ENCODE measurements around the gene NTRK2.

The NTRK2 gene

GRCh38 chr9:84817038-84817437 is 147.5 kb downstream of the NTRK2 start:
- no peak for DNase-seq (ENCODE audit: low read depth in 2 of 2)

- DNase-seq (ENCODE audit: low read depth in 2 of 2) = no peak
Measured at GRCh38 chr9:84818791-84819190, 149.3 kb downstream of the NTRK2 start.

- no peak for DNase-seq (ENCODE audit: low read depth in 2 of 2)
Measured at GRCh38 chr9:84819491-84819991, 150.0 kb downstream of the NTRK2 start.

GRCh38 chr9:84821431-84821830 is 151.9 kb downstream of the NTRK2 start:
- no peak for DNase-seq (ENCODE audit: low read depth in 2 of 2)

GRCh38 chr9:84822589-84823233 is 153.2 kb downstream of the NTRK2 start:
- DNase-seq (ENCODE audit: low read depth in 2 of 2) = no peak

- DNase-seq (ENCODE audit: low read depth in 2 of 2) = no peak
Measured at GRCh38 chr9:84823421-84824271, 154.1 kb downstream of the NTRK2 start.

- DNase-seq (ENCODE audit: low read depth in 2 of 2) = no peak
Measured at GRCh38 chr9:84827216-84827765, 157.8 kb downstream of the NTRK2 start.

- DNase-seq (ENCODE audit: low read depth in 2 of 2) = no peak
Measured at GRCh38 chr9:84828046-84828445, 158.5 kb downstream of the NTRK2 start.

GRCh38 chr9:84829471-84829870 is 159.9 kb downstream of the NTRK2 start:
- no peak for DNase-seq (ENCODE audit: low read depth in 2 of 2)

GRCh38 chr9:84829997-84830696 is 160.6 kb downstream of the NTRK2 start:
- no peak for DNase-seq (ENCODE audit: low read depth in 2 of 2)

- DNase-seq (ENCODE audit: low read depth in 2 of 2) = no peak
Measured at GRCh38 chr9:84831377-84831776, 161.8 kb downstream of the NTRK2 start.

- no peak for DNase-seq (ENCODE audit: low read depth in 2 of 2)
Measured at GRCh38 chr9:84832453-84832852, 162.9 kb downstream of the NTRK2 start.

GRCh38 chr9:84834426-84834825 is 164.9 kb downstream of the NTRK2 start:
- no peak for DNase-seq (ENCODE audit: low read depth in 2 of 2)

GRCh38 chr9:84835745-84836144 is 166.2 kb downstream of the NTRK2 start:
- DNase-seq (ENCODE audit: low read depth in 2 of 2) = no peak

GRCh38 chr9:84838879-84839278 is 169.3 kb downstream of the NTRK2 start:
- DNase-seq (ENCODE audit: low read depth in 2 of 2) = no peak

- no peak for DNase-seq (ENCODE audit: low read depth in 2 of 2)
Measured at GRCh38 chr9:84839541-84839940, 170.0 kb downstream of the NTRK2 start.

GRCh38 chr9:84841931-84842330 is 172.4 kb downstream of the NTRK2 start:
- DNase-seq (ENCODE audit: low read depth in 2 of 2) = no peak

- no peak for DNase-seq (ENCODE audit: low read depth in 2 of 2)
Measured at GRCh38 chr9:84843175-84843824, 173.8 kb downstream of the NTRK2 start.

GRCh38 chr9:84845956-84846900 is 176.7 kb downstream of the NTRK2 start:
- DNase-seq (ENCODE audit: low read depth in 2 of 2) = no peak

- DNase-seq (ENCODE audit: low read depth in 2 of 2) = no peak
Measured at GRCh38 chr9:84846906-84847305, 177.4 kb downstream of the NTRK2 start.

All from stimulated activated CD8-positive, alpha-beta memory T cell treated with anti-CD3 and anti-CD28 coated beads, Interleukin-7, amount 100 ng/mL, for 1 hour (primary cell).